ENCODE measurements around the gene SNRNP35.
"Not testable (repeated sequence)": the region's sequence is repeated elsewhere in the genome, so short reads cannot be mapped to it uniquely, and the experiment has no call there.

- not testable (repeated sequence) for TF ChIP-seq CTCF, POLR2AphosphoS5, POLR2A (IDR thresholded peaks at IDR 0.05)
Measured at GRCh38 chr12:123429101-123429500, 28.8 kb upstream of the SNRNP35 start.

All from transverse colon (tissue), 4 donors.